RWPE2 (cell line): Measurements from ENCODE around the gene LAPTM5.

Source experiments
- ATAC-seq: fragments of 200-7000 bp; cut with Tn5 transposase; 3 replicates; pipeline ENCODE4 v1.9.1; 2021; ENCODE audit warnings: low read depth
- DNase-seq: peaks from one replicate; pipeline ENCODE4 v3.0.0-alpha.2; 2020; ENCODE audit warnings: low spot score
- H3K27ac ChIP-seq: fragments of 450-650 bp; 2 replicates; pipeline ENCODE4 v1.5.1; 2017; ENCODE audit warnings: mild to moderate bottlenecking; ENCODE audit not compliant: poor library complexity, severe bottlenecking
- H3K27me3 ChIP-seq: fragments of 250-450 bp; sonication (Bioruptor Pico); 2 replicates; pipeline ENCODE4 v1.5.1; 2021; ENCODE audit warnings: mild to moderate bottlenecking, moderate library complexity; ENCODE audit not compliant: insufficient read depth, poor library complexity, severe bottlenecking
- H3K36me3 ChIP-seq: fragments of 250-450 bp; sonication (Bioruptor Pico); 2 replicates; pipeline ENCODE4 v1.5.1; 2020; ENCODE audit warnings: low read depth, mild to moderate bottlenecking, moderate library complexity
- H3K4me1 ChIP-seq: fragments of 250-450 bp; sonication (Bioruptor Pico); 2 replicates; pipeline ENCODE4 v1.5.1; 2021; ENCODE audit warnings: mild to moderate bottlenecking, moderate library complexity; ENCODE audit not compliant: insufficient read depth, poor library complexity, severe bottlenecking
- H3K4me3 ChIP-seq: fragments of 250-450 bp; sonication (Bioruptor Pico); 2 replicates; pipeline ENCODE4 v1.5.1; 2021; ENCODE audit warnings: mild to moderate bottlenecking, moderate library complexity; ENCODE audit not compliant: severe bottlenecking
- H3K9me3 ChIP-seq: fragments of 250-450 bp; sonication (Bioruptor Pico); 2 replicates; pipeline ENCODE4 v1.5.1; 2021; ENCODE audit warnings: mild to moderate bottlenecking, moderate library complexity; ENCODE audit not compliant: severe bottlenecking
- TF ChIP-seq, protein P1 (sequence below): fragments of 450-650 bp; IDR thresholded peaks from one replicate; pipeline ENCODE4 v1.5.1; 2017; ENCODE audit warnings: mild to moderate bottlenecking, moderate library complexity; ENCODE audit not compliant: poor library complexity, severe bottlenecking

Gene LAPTM5

DNA sequence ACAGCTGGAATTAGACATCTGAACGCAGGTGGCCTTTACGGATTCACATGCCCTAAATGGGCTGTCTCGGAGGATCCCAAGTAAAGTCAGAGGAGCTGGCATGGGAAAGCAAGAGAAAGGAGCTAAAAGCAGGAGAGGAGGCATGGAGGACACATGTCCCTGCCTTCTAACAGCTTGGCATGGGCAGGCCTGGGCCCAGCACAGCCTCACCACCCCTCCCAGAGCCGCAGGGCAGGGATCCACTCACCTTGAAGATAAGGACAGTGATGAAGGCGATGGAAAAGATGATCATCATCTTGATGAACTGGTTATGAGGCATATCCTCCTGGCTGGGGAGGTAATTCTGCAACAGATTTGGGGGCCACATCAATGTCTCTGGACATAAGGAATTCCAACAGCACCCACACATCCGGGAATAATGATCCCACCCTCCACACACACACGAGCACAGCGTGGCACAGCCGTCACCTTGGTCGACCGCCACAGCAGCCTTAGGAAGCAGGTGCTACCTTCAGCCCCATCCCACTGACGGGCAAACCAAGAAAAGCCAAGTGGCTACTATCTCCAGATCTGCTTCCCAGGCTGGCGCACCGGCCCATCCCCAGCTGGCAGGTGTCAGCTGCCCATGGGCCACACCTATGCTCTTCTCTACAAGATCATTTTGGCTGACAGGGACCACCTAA lies 20.1 kb downstream of the LAPTM5 start:
- H3K9me3 ChIP-seq: no peaks in the 10 kb centered on the region
- H3K36me3 ChIP-seq: no peaks in the 10 kb centered on the region
- TF ChIP-seq, protein P1, sequence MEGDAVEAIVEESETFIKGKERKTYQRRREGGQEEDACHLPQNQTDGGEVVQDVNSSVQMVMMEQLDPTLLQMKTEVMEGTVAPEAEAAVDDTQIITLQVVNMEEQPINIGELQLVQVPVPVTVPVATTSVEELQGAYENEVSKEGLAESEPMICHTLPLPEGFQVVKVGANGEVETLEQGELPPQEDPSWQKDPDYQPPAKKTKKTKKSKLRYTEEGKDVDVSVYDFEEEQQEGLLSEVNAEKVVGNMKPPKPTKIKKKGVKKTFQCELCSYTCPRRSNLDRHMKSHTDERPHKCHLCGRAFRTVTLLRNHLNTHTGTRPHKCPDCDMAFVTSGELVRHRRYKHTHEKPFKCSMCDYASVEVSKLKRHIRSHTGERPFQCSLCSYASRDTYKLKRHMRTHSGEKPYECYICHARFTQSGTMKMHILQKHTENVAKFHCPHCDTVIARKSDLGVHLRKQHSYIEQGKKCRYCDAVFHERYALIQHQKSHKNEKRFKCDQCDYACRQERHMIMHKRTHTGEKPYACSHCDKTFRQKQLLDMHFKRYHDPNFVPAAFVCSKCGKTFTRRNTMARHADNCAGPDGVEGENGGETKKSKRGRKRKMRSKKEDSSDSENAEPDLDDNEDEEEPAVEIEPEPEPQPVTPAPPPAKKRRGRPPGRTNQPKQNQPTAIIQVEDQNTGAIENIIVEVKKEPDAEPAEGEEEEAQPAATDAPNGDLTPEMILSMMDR: no peak
- DNase-seq (no peak), ATAC-seq (no peak)
- no peak overlapping the region for H3K27ac ChIP-seq
- H3K4me1 ChIP-seq: peaks cover 10% of the 10 kb centered on the region
- H3K27me3 ChIP-seq: no peaks in the 10 kb centered on the region
- no peak overlapping the region for H3K4me3 ChIP-seq

DNA sequence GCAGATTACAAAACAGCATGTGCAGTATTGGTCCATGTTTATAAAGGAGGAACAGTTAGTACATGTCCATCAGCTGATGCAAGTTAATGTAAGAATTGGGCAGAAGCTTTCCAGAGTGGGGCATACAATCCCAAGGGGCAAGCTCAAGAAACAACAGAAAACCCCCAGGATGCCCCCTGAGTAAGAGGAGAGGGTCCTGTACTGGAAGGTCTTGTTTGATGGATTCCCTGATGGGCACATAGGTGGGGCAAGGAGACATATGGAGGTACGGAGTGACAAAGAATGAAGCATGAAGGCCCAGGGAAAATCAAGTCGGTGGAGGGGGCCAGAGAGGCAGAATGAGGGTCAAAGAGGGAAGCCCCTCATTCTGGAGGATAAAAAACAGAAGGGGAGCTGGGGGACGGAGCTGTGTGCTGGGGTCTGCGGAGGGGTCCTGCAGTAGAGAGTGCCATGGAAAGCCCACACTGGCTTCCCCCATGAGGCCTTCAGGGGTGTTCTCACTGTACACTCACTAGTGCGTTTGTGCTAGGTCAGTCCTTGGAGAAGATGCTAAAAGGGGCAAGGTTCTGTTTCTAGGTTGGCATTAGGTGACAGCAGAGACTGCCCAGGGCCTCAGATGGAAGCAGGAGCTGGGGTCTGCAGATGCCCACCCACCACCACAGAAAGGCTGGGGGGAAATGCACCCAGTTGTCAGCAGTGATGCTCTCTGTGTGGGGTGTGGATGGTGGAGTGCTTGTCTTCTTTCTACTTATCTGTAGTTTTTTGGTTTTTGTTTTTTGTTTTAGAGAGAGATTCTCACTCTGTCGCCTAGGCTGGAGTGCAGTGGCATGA lies 21.7 kb downstream of the LAPTM5 start:
- H3K9me3 ChIP-seq: no peaks in the 10 kb centered on the region
- H3K36me3 ChIP-seq: no peaks in the 10 kb centered on the region
- DNase-seq (no peak), ATAC-seq (no peak)
- H3K27ac ChIP-seq: no peak overlapping the region
- no peak overlapping the region for H3K4me3 ChIP-seq
- TF ChIP-seq, protein P1: no peak
- H3K4me1 ChIP-seq: peaks cover 4% of the 10 kb centered on the region
- no peaks in the 10 kb centered on the region for H3K27me3 ChIP-seq

DNA sequence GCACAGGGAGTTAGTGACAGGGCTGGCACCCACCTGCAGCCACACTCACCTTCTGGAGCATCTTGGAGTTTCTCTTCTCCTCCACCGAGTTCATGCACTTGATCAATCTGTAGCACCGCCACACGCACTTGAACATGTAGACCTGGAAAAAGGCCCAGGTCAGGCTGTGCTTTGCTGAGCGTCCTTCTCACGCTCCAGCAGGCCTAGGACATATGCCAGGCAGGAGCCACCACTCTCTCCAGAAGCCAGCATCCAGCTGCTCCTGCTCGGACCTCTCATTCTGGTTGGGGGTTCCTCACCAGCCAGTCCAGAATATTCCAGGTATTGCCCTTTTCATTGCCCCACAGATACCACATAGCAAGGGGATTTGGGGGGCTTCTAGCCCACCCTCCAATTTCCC lies 22.4 kb downstream of the LAPTM5 start:
- DNase-seq (no peak), ATAC-seq (no peak)
- H3K27ac ChIP-seq: no peak overlapping the region
- TF ChIP-seq, protein P1: no peak
- H3K4me1 ChIP-seq: no peaks in the 10 kb centered on the region
- H3K36me3 ChIP-seq: no peaks in the 10 kb centered on the region
- no peak overlapping the region for H3K4me3 ChIP-seq
- H3K27me3 ChIP-seq: no peaks in the 10 kb centered on the region
- H3K9me3 ChIP-seq: no peaks in the 10 kb centered on the region

DNA sequence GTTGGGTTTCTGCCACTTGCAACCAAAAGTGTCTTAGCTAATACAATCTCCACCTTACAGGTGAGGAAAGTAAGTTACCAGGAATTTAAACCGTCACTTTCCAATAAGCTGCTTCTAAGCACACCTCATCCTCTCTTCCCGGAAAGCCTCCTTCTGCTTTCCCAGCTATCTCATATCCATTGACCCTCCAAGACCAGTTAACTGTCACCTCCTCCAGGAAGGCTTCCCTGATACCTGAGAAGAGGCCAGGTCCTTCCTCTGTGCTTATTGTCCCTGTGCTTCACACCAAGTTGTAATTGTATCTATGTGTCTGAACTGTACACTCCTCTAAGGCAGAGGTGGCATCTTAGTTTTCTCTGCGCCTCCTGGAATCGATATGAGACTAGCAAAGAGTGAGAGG lies 23.0 kb downstream of the LAPTM5 start:
- DNase-seq (no peak), ATAC-seq (no peak)
- H3K9me3 ChIP-seq: no peaks in the 10 kb centered on the region
- no peak overlapping the region for H3K27ac ChIP-seq
- no peaks in the 10 kb centered on the region for H3K4me1 ChIP-seq
- TF ChIP-seq, protein P1: no peak
- no peaks in the 10 kb centered on the region for H3K36me3 ChIP-seq
- no peaks in the 10 kb centered on the region for H3K27me3 ChIP-seq
- no peak overlapping the region for H3K4me3 ChIP-seq

DNA sequence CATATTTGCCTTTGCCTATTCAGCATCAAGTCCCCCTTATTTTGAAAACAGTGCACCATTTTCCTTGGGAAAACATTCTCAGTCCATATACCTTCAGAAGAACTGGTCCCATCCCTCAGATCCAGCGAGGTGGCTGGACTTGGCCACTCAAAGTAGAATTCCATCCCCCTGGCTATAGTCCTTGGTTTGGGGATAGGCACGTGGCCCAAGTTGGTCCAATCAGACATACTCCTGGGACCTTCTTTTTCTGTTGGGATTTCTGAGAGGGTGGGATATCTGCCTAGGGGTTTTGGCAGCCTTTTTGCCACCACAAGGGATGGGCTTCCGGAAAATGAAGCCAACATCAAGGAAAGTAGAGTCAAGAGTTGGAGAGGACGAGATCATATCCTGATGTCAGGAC lies 23.5 kb downstream of the LAPTM5 start:
- H3K27ac ChIP-seq: no peak overlapping the region
- H3K36me3 ChIP-seq: no peaks in the 10 kb centered on the region
- H3K4me1 ChIP-seq: no peaks in the 10 kb centered on the region

More for the DNA sequence above, 23.5 kb downstream of the LAPTM5 start:
- H3K9me3 ChIP-seq: no peaks in the 10 kb centered on the region
- no peak overlapping the region for H3K4me3 ChIP-seq
- H3K27me3 ChIP-seq: no peaks in the 10 kb centered on the region
- ATAC-seq (no peak), DNase-seq (no peak)
- TF ChIP-seq, protein P1: no peak
